GM12891 (cell line): ENCODE measurements around the gene PIN1.

ENCODE experiments used
- PAX5 ChIP-seq: IDR thresholded peaks from 2 replicates; pipeline ENCODE4 v1.6.1; 2011; ENCODE audit warnings: low read length, moderate library complexity, mild to moderate bottlenecking; ENCODE audit not compliant: insufficient read depth, severe bottlenecking
- POLR2A ChIP-seq: IDR thresholded peaks from 2 replicates; pipeline ENCODE4 v1.6.1; 2011; ENCODE audit warnings: low read depth, low read length, control low read depth
- POLR2AphosphoS5 ChIP-seq: IDR thresholded peaks from 2 replicates; pipeline ENCODE4 v1.6.1; 2011; ENCODE audit warnings: low read depth, low read length, control low read depth
- POU2F2 ChIP-seq: IDR thresholded peaks from 2 replicates; pipeline ENCODE4 v1.6.1; 2011; ENCODE audit warnings: low read depth, mild to moderate bottlenecking, control low read depth, low read length, moderate library complexity
- SPI1 ChIP-seq: IDR thresholded peaks from 2 replicates; pipeline ENCODE4 v1.6.1; 2011; ENCODE audit warnings: low read depth, low read length, control low read depth
- TAF1 ChIP-seq: IDR thresholded peaks from 2 replicates; pipeline ENCODE4 v1.6.1; 2011; ENCODE audit warnings: low read depth, low read length, control low read depth

- TF ChIP-seq POLR2A: no peak
- TF ChIP-seq TAF1: no peak
- TF ChIP-seq POLR2AphosphoS5: no peak
- TF ChIP-seq PAX5: no peak
- TF ChIP-seq POU2F2: no peak
- TF ChIP-seq SPI1: peak; percentile 57
Observed at GRCh38 chr19:9877780-9878510, 42.8 kb downstream of the PIN1 start.
